ENCODE data around the gene SPN. TPM values are rescaled to one million over a fixed set of nuclear protein-coding genes. Genes with fewer than 3 reads are reported as not detected.

SPN gene
- total RNA-seq, 1 donor from 2014 or later = 258 TPM

Other genes with a start within 250 kb of the SPN start
- 16.0 and 22.7 TPM in 2 replicates for gene BOLA2, start 208.9 kb upstream of the SPN start, total RNA-seq
- 80.0 and 86.5 TPM in 2 replicates for gene SLX1B, start 208.7 kb upstream of the SPN start, total RNA-seq
- 2.7 and 3.1 TPM in 2 replicates for gene SULT1A4, start 203.3 kb upstream of the SPN start, total RNA-seq
- gene NPIPB12, start 156.8 kb upstream of the SPN start, total RNA-seq = 76.6 and 94.1 TPM in 2 replicates
- 24.1 and 29.0 TPM in 2 replicates for gene QPRT, start 15.9 kb downstream of the SPN start, total RNA-seq
- 18.0 and 18.5 TPM in 2 replicates for gene C16orf54, start 82.7 kb downstream of the SPN start, total RNA-seq
- not detected in 2 replicates for gene ZG16, start 115.0 kb downstream of the SPN start, total RNA-seq
- 132 and 136 TPM in 2 replicates for gene KIF22, start 127.5 kb downstream of the SPN start, total RNA-seq
- 387 and 388 TPM in 2 replicates for gene MAZ, start 143.3 kb downstream of the SPN start, total RNA-seq
- gene PRRT2, start 148.9 kb downstream of the SPN start, total RNA-seq = 1.8 and 2.0 TPM in 2 replicates
- 27.6 and 29.5 TPM in 2 replicates for gene PAGR1, start 152.9 kb downstream of the SPN start, total RNA-seq
- gene MVP, start 157.2 kb downstream of the SPN start, total RNA-seq = 130 and 135 TPM in 2 replicates
- 64.2 and 66.6 TPM in 2 replicates for gene CDIPT, start 200.0 kb downstream of the SPN start, total RNA-seq
- 0.11 and 0.55 TPM in 2 replicates for gene SEZ6L2, start 236.3 kb downstream of the SPN start, total RNA-seq
- gene ASPHD1, start 237.2 kb downstream of the SPN start, total RNA-seq = 2.1 and 2.2 TPM in 2 replicates

Measured in activated T-helper 2 cell treated with anti-CD3 and anti-CD28 coated beads, Interferon-gamma antibody, Interleukin-2, Interleukin-4, amounts not matched to agents 10 μg/mL and 5 μg/mL and 100 μg/mL, durations not matched to agents 14 hours and 24 hours and 36 hours (primary cell).